Gastroesophageal sphincter (tissue), 4 donors: Measurements from ENCODE around the gene THRB. TPM values are rescaled to one million over a fixed set of nuclear protein-coding genes. Genes with fewer than 3 reads are reported as not detected.
A peak's percentile ranks its signal among the peaks of the same experiment; 100 is the strongest.

Experiments
- ATAC-seq: fragments of 150-250 bp; one replicate; pipeline ENCODE4 v1.9.1; 2016; ENCODE audit warnings: mild to moderate bottlenecking, moderate library complexity
- H3K27ac ChIP-seq, 4 donors: fragments of 200-600 bp; sonication (generic) in 3 of 4; 1 replicate in 3 of 4; 2 replicates in 1 of 4; pipeline ENCODE4 v1.5.1; 2016 to 2019
- H3K27me3 ChIP-seq: fragments of 200-600 bp; sonication (generic); one replicate; pipeline ENCODE4 v1.5.1; 2019
- H3K36me3 ChIP-seq, 2 donors: fragments of 200-600 bp; sonication (generic); one replicate each; pipeline ENCODE4 v1.5.1; 2019; ENCODE audit warnings: control low read depth in 1 of 2
- H3K4me1 ChIP-seq, 3 donors: fragments of 200-600 bp; sonication (generic); 1 replicate in 2 of 3; 2 replicates in 1 of 3; pipeline ENCODE4 v1.5.1; 2016 to 2019; ENCODE audit warnings: control low read depth in 2 of 3
- H3K4me3 ChIP-seq, 2 donors: fragments of 200-600 bp; sonication (generic); one replicate each; pipeline ENCODE4 v1.5.1; 2019; ENCODE audit warnings: mild to moderate bottlenecking in 1 of 2, moderate library complexity in 1 of 2
- H3K9me3 ChIP-seq, 3 donors: fragments of 200-600 bp; sonication (generic); one replicate each; pipeline ENCODE4 v1.5.1; 2017 to 2019; ENCODE audit warnings: control low read depth in 2 of 3
- EP300 ChIP-seq: sonication (generic); formaldehyde crosslinking; IDR thresholded peaks from one replicate; pipeline ENCODE4 v1.6.1; 2017; ENCODE audit warnings: antibody characterized with exemption, mild to moderate bottlenecking
- POLR2A ChIP-seq, 2 donors: fragments of 450-650 bp; IDR thresholded peaks; one replicate each; pipeline ENCODE4 v1.6.1; 2017; ENCODE audit warnings: antibody characterized with exemption in 2 of 2, mild to moderate bottlenecking in 2 of 2, moderate library complexity in 1 of 2
- POLR2AphosphoS5 ChIP-seq: sonication (generic); formaldehyde crosslinking; IDR thresholded peaks from one replicate; pipeline ENCODE4 v1.6.1; 2017; ENCODE audit warnings: antibody characterized with exemption
- WGBS, 2 donors: methylation state at CpG; one replicate each; pipeline ENCODE4 v1.1.5; 2018; ENCODE audit warnings: low coverage in 1 of 2; 5-methylcytosine and 5-hydroxymethylcytosine counted together
- total RNA-seq, 4 donors: library from RNA; depleted of rRNA; stranded (reverse); fragments of >200 nt; gene quantifications; one replicate each; pipeline ENCODE4 v1.1.0, GENCODE V29; 2016
- TF ChIP-seq, protein P1 (sequence below), 4 experiments: fragments of 200-600 bp in 2 of 4; fragments of 450-650 bp in 2 of 4; sonication (generic) in 1 of 4; IDR thresholded peaks; one replicate each; pipeline ENCODE4 v1.5.1; 2017 to 2019; ENCODE audit warnings: antibody characterized with exemption in 4 of 4, mild to moderate bottlenecking in 2 of 4, moderate library complexity in 2 of 4

Gene THRB
- total RNA-seq, 4 donors from 2014 or later: 42.5 to 61.9 (median 55.8) TPM

GRCh38 chr3:24229468-24230221 lies 265.0 kb downstream of the THRB start:
- no peak overlapping the region for H3K27ac ChIP-seq
- no peak overlapping the region for H3K4me3 ChIP-seq
- no peaks in the 10 kb centered on the region for H3K27me3 ChIP-seq
- WGBS, 2 donors: 52 to 65% methylated on average over 4 to 5 of the region's 5 CpGs
- H3K4me1 ChIP-seq: peaks cover 12 to 24% (median 15%) of the 10 kb centered on the region in 3 donors
- ATAC-seq: no peak
- TF ChIP-seq, protein P1, sequence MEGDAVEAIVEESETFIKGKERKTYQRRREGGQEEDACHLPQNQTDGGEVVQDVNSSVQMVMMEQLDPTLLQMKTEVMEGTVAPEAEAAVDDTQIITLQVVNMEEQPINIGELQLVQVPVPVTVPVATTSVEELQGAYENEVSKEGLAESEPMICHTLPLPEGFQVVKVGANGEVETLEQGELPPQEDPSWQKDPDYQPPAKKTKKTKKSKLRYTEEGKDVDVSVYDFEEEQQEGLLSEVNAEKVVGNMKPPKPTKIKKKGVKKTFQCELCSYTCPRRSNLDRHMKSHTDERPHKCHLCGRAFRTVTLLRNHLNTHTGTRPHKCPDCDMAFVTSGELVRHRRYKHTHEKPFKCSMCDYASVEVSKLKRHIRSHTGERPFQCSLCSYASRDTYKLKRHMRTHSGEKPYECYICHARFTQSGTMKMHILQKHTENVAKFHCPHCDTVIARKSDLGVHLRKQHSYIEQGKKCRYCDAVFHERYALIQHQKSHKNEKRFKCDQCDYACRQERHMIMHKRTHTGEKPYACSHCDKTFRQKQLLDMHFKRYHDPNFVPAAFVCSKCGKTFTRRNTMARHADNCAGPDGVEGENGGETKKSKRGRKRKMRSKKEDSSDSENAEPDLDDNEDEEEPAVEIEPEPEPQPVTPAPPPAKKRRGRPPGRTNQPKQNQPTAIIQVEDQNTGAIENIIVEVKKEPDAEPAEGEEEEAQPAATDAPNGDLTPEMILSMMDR (IDR thresholded peaks at IDR 0.05): no peak
- no peak for TF ChIP-seq POLR2A (IDR thresholded peaks at IDR 0.05)
- no peak for TF ChIP-seq EP300
- no peak for TF ChIP-seq POLR2AphosphoS5
- no peaks in the 10 kb centered on the region for H3K9me3 ChIP-seq
- peaks cover 0 to 9% of the 10 kb centered on the region in 2 donors for H3K36me3 ChIP-seq

GRCh38 chr3:24227635-24228034 lies 267.0 kb downstream of the THRB start:
- H3K9me3 ChIP-seq: no peaks in the 10 kb centered on the region
- no peak overlapping the region for H3K4me3 ChIP-seq
- H3K27ac ChIP-seq: no peak overlapping the region
- TF ChIP-seq EP300 (no peak), POLR2AphosphoS5 (no peak), POLR2A (IDR thresholded peaks at IDR 0.05) (no peak)
- TF ChIP-seq, protein P1 (IDR thresholded peaks at IDR 0.05): no peak
- peaks cover 0 to 9% of the 10 kb centered on the region in 2 donors for H3K36me3 ChIP-seq
- H3K27me3 ChIP-seq: no peaks in the 10 kb centered on the region
- peaks cover 12 to 31% (median 18%) of the 10 kb centered on the region in 3 donors for H3K4me1 ChIP-seq
- ATAC-seq: no peak
- 85 to 87% methylated on average over 3 of the region's 3 CpGs for WGBS, 2 donors

DNA sequence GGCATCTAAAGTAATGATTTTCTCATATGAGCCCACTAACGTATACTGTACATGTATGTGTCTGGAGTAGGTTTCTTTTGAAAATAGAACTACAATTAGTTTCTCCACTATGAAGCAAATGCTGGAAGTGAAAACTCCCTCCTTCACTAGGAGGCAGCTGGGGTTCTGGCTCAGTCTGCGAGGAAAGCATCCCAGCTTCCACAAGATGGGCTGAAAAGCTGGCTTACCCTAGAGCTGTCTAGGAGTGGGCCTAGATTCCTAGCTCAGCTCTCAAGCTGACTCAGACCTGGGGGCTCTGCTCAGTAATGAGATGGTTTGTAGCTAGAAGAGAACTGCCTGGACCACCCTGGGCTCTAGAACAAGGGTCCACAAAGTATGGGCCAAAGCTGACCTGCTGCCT lies 268.3 kb downstream of the THRB start:
- WGBS, 2 donors: 47 to 80% methylated on average over 1 of the region's 2 CpGs
- ATAC-seq: no peak
- TF ChIP-seq POLR2AphosphoS5 (no peak), POLR2A (IDR thresholded peaks at IDR 0.05) (no peak), EP300 (no peak)
- TF ChIP-seq, protein P1 (IDR thresholded peaks at IDR 0.05): no peak
- Histone ChIP-seq H3K27ac (peak overlapping the region; percentile 60 to 72 (median 62)), H3K27me3 (no peaks in the 10 kb centered on the region), H3K36me3 (peaks cover 0 to 9% of the 10 kb centered on the region in 2 donors), H3K4me3 (no peak overlapping the region), H3K9me3 (no peaks in the 10 kb centered on the region), H3K4me1 (peaks cover 12 to 42% (median 19%) of the 10 kb centered on the region in 3 donors)

GRCh38 chr3:24225385-24225950 lies 269.2 kb downstream of the THRB start:
- H3K4me3 ChIP-seq: no peak overlapping the region
- 13% methylated on average over 5 of the region's 5 CpGs for WGBS, 2 donors
- TF ChIP-seq, protein P1 (IDR thresholded peaks at IDR 0.05): no peak
- no peaks in the 10 kb centered on the region for H3K9me3 ChIP-seq
- H3K36me3 ChIP-seq: peaks cover 0 to 9% of the 10 kb centered on the region in 2 donors
- no peak for ATAC-seq
- H3K4me1 ChIP-seq: peaks cover 14 to 51% (median 24%) of the 10 kb centered on the region in 3 donors
- H3K27ac ChIP-seq: peak overlapping the region; percentile 56 to 72 (median 62)
- no peaks in the 10 kb centered on the region for H3K27me3 ChIP-seq
